ENCODE results near the gene BTF3L4. TPM values are rescaled to one million over a fixed set of nuclear protein-coding genes. Genes with fewer than 3 reads are reported as not detected.

BTF3L4 gene
- polyA plus RNA-seq, 3 donors: 27.0 to 116 (median 108) TPM

GRCh38 chr1:52033190-52034049 is 22.7 kb upstream of the BTF3L4 start, which contains the start of gene KTI12:
KTI12 (minus strand) TSS chr1:52033810; CDS start chr1:52033761, 49 bp downstream.
- WGBS (ENCODE audit: insufficient coverage): 0% methylated on average over 75 of the region's 78 CpGs
- Histone ChIP-seq H3K9me3 (replicated peaks in 1 of 2; ENCODE audit: control insufficient read depth in 1 of 2, insufficient read depth in 1 of 2, low read length in 2 of 2) (no peaks in the 10 kb centered on the region), H3K27ac (ENCODE audit: low read depth in 1 of 2, low read length in 2 of 2) (peak within 1 kb of the TSS; percentile 87 to 91), H3K9ac (ENCODE audit: insufficient read depth, low read length, poor library complexity, severe bottlenecking) (peak within 1 kb of the TSS; percentile 83), H4K20me1 (ENCODE audit: insufficient read depth, low read length) (peaks cover 40% of the 10 kb centered on the region), H3K4me2 (replicated peaks; ENCODE audit: extremely low read depth, low read length, poor library complexity, severe bottlenecking) (peak within 1 kb of the TSS; percentile 95), H3K27me3 (ENCODE audit: control insufficient read depth in 2 of 2, insufficient read depth in 2 of 2, low read length in 2 of 2) (no peaks in the 10 kb centered on the region), H3K79me2 (ENCODE audit: insufficient read depth, low read length) (peaks cover 33% of the 10 kb centered on the region), H3K4me1 (ENCODE audit: control insufficient read depth in 1 of 2, insufficient read depth in 2 of 2, low read length in 2 of 2) (peaks cover 21 to 24% of the 10 kb centered on the region in 2 donors), H3K36me3 (replicated peaks in 1 of 2; ENCODE audit: control insufficient read depth in 1 of 2, insufficient read depth in 2 of 2, low read length in 2 of 2) (peaks cover 10 to 38% of the 10 kb centered on the region in 2 donors), H2AFZ (ENCODE audit: insufficient read depth, low read depth, low read length, poor library complexity, severe bottlenecking) (peak within 1 kb of the TSS; percentile 91), H3K4me3 (replicated peaks in 1 of 3; ENCODE audit: low read depth in 2 of 3, low read length in 3 of 3) (peak within 1 kb of the TSS; percentile 55 to 93 (median 84))
- intact Hi-C loops (cut with micrococcal nuclease): no loop called here
- no peaks in the 10 kb centered on the region for H3K9me3 Mint-ChIP-seq
- H3K27me3 Mint-ChIP-seq (ENCODE audit: low read depth in 3 of 3): peaks cover 0 to 2% (median 0%) of the 10 kb centered on the region in 3 donors
- peak within 1 kb of the TSS; percentile 91 to 96 (median 93) for H3K27ac Mint-ChIP-seq
- no peak for TF ChIP-seq CTCF (IDR thresholded peaks at IDR 0.05)
- peaks cover 27% of the 10 kb centered on the region for H3K4me1 Mint-ChIP-seq
- DNase-seq: peak; percentile 80 to 93 (median 86)
- H3K4me3 Mint-ChIP-seq: peak within 1 kb of the TSS; percentile 93 to 95
- peaks cover 25 to 39% of the 10 kb centered on the region in 2 donors for H3K36me3 Mint-ChIP-seq

- Mint-ChIP-seq H3K4me3 (peak overlapping the region; percentile 93 to 95), H3K9me3 (no peaks in the 10 kb centered on the region), H3K27me3 (ENCODE audit: low read depth in 3 of 3) (peaks cover 0 to 2% (median 0%) of the 10 kb centered on the region in 3 donors), H3K36me3 (peaks cover 29 to 45% of the 10 kb centered on the region in 2 donors), H3K4me1 (peaks cover 27% of the 10 kb centered on the region), H3K27ac (peak overlapping the region; percentile 91 to 96 (median 93))
- intact Hi-C loops (cut with micrococcal nuclease): no loop called here
- no peaks in the 10 kb centered on the region for H3K9me3 ChIP-seq (replicated peaks in 1 of 2; ENCODE audit: control insufficient read depth in 1 of 2, insufficient read depth in 1 of 2, low read length in 2 of 2)
- peaks cover 13 to 44% of the 10 kb centered on the region in 2 donors for H3K36me3 ChIP-seq (replicated peaks in 1 of 2; ENCODE audit: control insufficient read depth in 1 of 2, insufficient read depth in 2 of 2, low read length in 2 of 2)
- TF ChIP-seq CTCF (IDR thresholded peaks at IDR 0.05): no peak
- H3K27ac ChIP-seq (ENCODE audit: low read depth in 1 of 2, low read length in 2 of 2): peak overlapping the region; percentile 87 to 91
- H3K4me2 ChIP-seq (replicated peaks; ENCODE audit: extremely low read depth, low read length, poor library complexity, severe bottlenecking): peak overlapping the region; percentile 95
- H4K20me1 ChIP-seq (ENCODE audit: insufficient read depth, low read length): peaks cover 35% of the 10 kb centered on the region
- peaks cover 33% of the 10 kb centered on the region for H3K79me2 ChIP-seq (ENCODE audit: insufficient read depth, low read length)
- no CpG with 5 or more reads among the region's 2 CpGs for WGBS (ENCODE audit: insufficient coverage)
- H2AFZ ChIP-seq (ENCODE audit: insufficient read depth, low read depth, low read length, poor library complexity, severe bottlenecking): peak overlapping the region; percentile 91
- peak overlapping the region in 2 of 3 experiments; percentile 84 to 93 for H3K4me3 ChIP-seq (replicated peaks in 1 of 3; ENCODE audit: low read depth in 2 of 3, low read length in 3 of 3)
- H3K9ac ChIP-seq (ENCODE audit: insufficient read depth, low read length, poor library complexity, severe bottlenecking): peak overlapping the region; percentile 83
- no peak for DNase-seq
- no peaks in the 10 kb centered on the region for H3K27me3 ChIP-seq (ENCODE audit: control insufficient read depth in 2 of 2, insufficient read depth in 2 of 2, low read length in 2 of 2)
- peaks cover 21 to 24% of the 10 kb centered on the region in 2 donors for H3K4me1 ChIP-seq (ENCODE audit: control insufficient read depth in 1 of 2, insufficient read depth in 2 of 2, low read length in 2 of 2)
These were observed 22.1 kb upstream of the BTF3L4 start for GRCh38 chr1:52034050-52034384.

Data from CD14-positive monocyte (primary cell).